ENCODE results near the gene ICAM3.
"Not testable (repeated sequence)": the region's sequence is repeated elsewhere in the genome, so short reads cannot be mapped to it uniquely, and the experiment has no call there.

Gene ICAM3

GRCh38 chr19:10339380-10339960, at the start of gene ICAM3:
Gene ICAM3 (minus strand): TSS chr19:10339624. CDS start chr19:10339614, 10 bp downstream.
- no peak for DNase-seq (ENCODE audit: low read depth)

- DNase-seq (ENCODE audit: low read depth) = peak; percentile 49
Observed at GRCh38 chr19:10388957-10389356, 49.5 kb upstream of the ICAM3 start.

- no peak for DNase-seq (ENCODE audit: low read depth)
Observed at GRCh38 chr19:10384580-10384979, 45.2 kb upstream of the ICAM3 start.

- DNase-seq (ENCODE audit: low read depth) = not testable (repeated sequence)
Observed at GRCh38 chr19:10383223-10383499, 43.7 kb upstream of the ICAM3 start.

- DNase-seq (ENCODE audit: low read depth) = peak; percentile 98
Observed at GRCh38 chr19:10380313-10381102, 41.1 kb upstream of the ICAM3 start, which contains the start of gene TYK2. Gene TYK2 (minus strand): TSS chr19:10380572. CDS start chr19:10378406, 2,166 bp downstream.

- DNase-seq (ENCODE audit: low read depth) = no peak
Observed at GRCh38 chr19:10379880-10380312, 40.5 kb upstream of the ICAM3 start.

GRCh38 chr19:10378124-10378523, 38.7 kb upstream of the ICAM3 start:
- DNase-seq (ENCODE audit: low read depth) = no peak

- not testable (repeated sequence) for DNase-seq (ENCODE audit: low read depth)
Observed at GRCh38 chr19:10377140-10377640, 37.8 kb upstream of the ICAM3 start.

- DNase-seq (ENCODE audit: low read depth) = no peak
Observed at GRCh38 chr19:10374931-10375330, 35.5 kb upstream of the ICAM3 start.

- no peak for DNase-seq (ENCODE audit: low read depth)
Observed at GRCh38 chr19:10372690-10373089, 33.3 kb upstream of the ICAM3 start.

- no peak for DNase-seq (ENCODE audit: low read depth)
Observed at GRCh38 chr19:10368101-10368803, 28.8 kb upstream of the ICAM3 start.

GRCh38 chr19:10366950-10367512, 27.6 kb upstream of the ICAM3 start:
- DNase-seq (ENCODE audit: low read depth) = not testable (repeated sequence)

- DNase-seq (ENCODE audit: low read depth) = no peak
Observed at GRCh38 chr19:10365518-10365917, 26.1 kb upstream of the ICAM3 start.

- no peak for DNase-seq (ENCODE audit: low read depth)
Observed at GRCh38 chr19:10364644-10365043, 25.2 kb upstream of the ICAM3 start.

GRCh38 chr19:10363789-10364281, 24.4 kb upstream of the ICAM3 start:
- DNase-seq (ENCODE audit: low read depth) = no peak

- DNase-seq (ENCODE audit: low read depth) = no peak
Observed at GRCh38 chr19:10362259-10362658, 22.8 kb upstream of the ICAM3 start.

- no peak for DNase-seq (ENCODE audit: low read depth)
Observed at GRCh38 chr19:10361569-10362011, 22.2 kb upstream of the ICAM3 start.

GRCh38 chr19:10356431-10356830, 17.0 kb upstream of the ICAM3 start:
- DNase-seq (ENCODE audit: low read depth) = no peak

GRCh38 chr19:10353793-10354391, 14.5 kb upstream of the ICAM3 start:
- DNase-seq (ENCODE audit: low read depth) = no peak

GRCh38 chr19:10352764-10353671, 13.6 kb upstream of the ICAM3 start:
- no peak for DNase-seq (ENCODE audit: low read depth)

GRCh38 chr19:10346509-10346908, 7.1 kb upstream of the ICAM3 start:
- DNase-seq (ENCODE audit: low read depth) = peak; percentile 57

Data from fibroblast of gingiva (primary cell).